ENCODE results near the gene RBPMS2. TPM values are rescaled to one million over a fixed set of nuclear protein-coding genes. Genes with fewer than 3 reads are reported as not detected.

RBPMS2 gene
- total RNA-seq, 2 donors from 2014 or later, result 0.26 to 0.33 TPM

- ATAC-seq (no peak), DNase-seq (no peak)
- Histone ChIP-seq H3K9me3 (no peaks in the 10 kb centered on the region), H3K27ac (no peak overlapping the region), H3K4me1 (no peaks in the 10 kb centered on the region), H3K27me3 (no peaks in the 10 kb centered on the region), H3K36me3 (replicated peaks in 1 of 2; ENCODE audit: insufficient read depth in 1 of 2, low read depth in 2 of 2) (no peaks in the 10 kb centered on the region), H3K4me3 (no peak overlapping the region)
- TF ChIP-seq POLR2A (IDR thresholded peaks at IDR 0.05) (no peak), CTCF (IDR thresholded peaks at IDR 0.05) (no peak)
- whole genome bisulfite sequencing, 2 donors, result 10 to 57% methylated on average over 1 to 4 of the region's 4 CpGs
- intact Hi-C loops (cut with DNase I), result no loop called here
These were observed 11.5 kb downstream of the RBPMS2 start for GRCh38 chr15:64763874-64764273.

- Histone ChIP-seq H3K27me3 (no peaks in the 10 kb centered on the region), H3K4me1 (no peaks in the 10 kb centered on the region), H3K27ac (no peak overlapping the region), H3K9me3 (no peaks in the 10 kb centered on the region), H3K4me3 (no peak overlapping the region), H3K36me3 (replicated peaks in 1 of 2; ENCODE audit: insufficient read depth in 1 of 2, low read depth in 2 of 2) (no peaks in the 10 kb centered on the region)
- TF ChIP-seq CTCF (IDR thresholded peaks at IDR 0.05), result no peak
- TF ChIP-seq POLR2A (IDR thresholded peaks at IDR 0.05), result no peak
- DNase-seq (no peak), ATAC-seq (no peak)
- intact Hi-C loops (cut with DNase I), result no loop called here
These were observed 11.9 kb downstream of the RBPMS2 start for GRCh38 chr15:64763462-64763861.

- DNase-seq (no peak), ATAC-seq (no peak)
- Histone ChIP-seq H3K36me3 (replicated peaks in 1 of 2; ENCODE audit: insufficient read depth in 1 of 2, low read depth in 2 of 2) (no peaks in the 10 kb centered on the region), H3K27me3 (no peaks in the 10 kb centered on the region), H3K4me3 (no peak overlapping the region), H3K27ac (no peak overlapping the region), H3K9me3 (no peaks in the 10 kb centered on the region), H3K4me1 (no peaks in the 10 kb centered on the region)
- 90 to 96% methylated on average over 7 to 8 of the region's 8 CpGs for WGBS, 2 donors
- intact Hi-C loops (cut with DNase I), result no loop called here
- TF ChIP-seq CTCF (IDR thresholded peaks at IDR 0.05), result no peak
- TF ChIP-seq POLR2A (IDR thresholded peaks at IDR 0.05), result no peak
These were observed 12.4 kb downstream of the RBPMS2 start for GRCh38 chr15:64763021-64763420.

GRCh38 chr15:64762546-64762945, 12.8 kb downstream of the RBPMS2 start:
- no peak for TF ChIP-seq CTCF (IDR thresholded peaks at IDR 0.05)
- no peak for TF ChIP-seq POLR2A (IDR thresholded peaks at IDR 0.05)
- Histone ChIP-seq H3K27me3 (no peaks in the 10 kb centered on the region), H3K9me3 (no peaks in the 10 kb centered on the region), H3K27ac (no peak overlapping the region), H3K4me3 (no peak overlapping the region), H3K4me1 (no peaks in the 10 kb centered on the region), H3K36me3 (replicated peaks in 1 of 2; ENCODE audit: insufficient read depth in 1 of 2, low read depth in 2 of 2) (no peaks in the 10 kb centered on the region)
- ATAC-seq, result no peak
- 80 to 84% methylated on average over 8 of the region's 8 CpGs for WGBS, 2 donors
- no peak for DNase-seq
- intact Hi-C loops (cut with DNase I), result no loop called here

GRCh38 chr15:64761156-64761555, 14.2 kb downstream of the RBPMS2 start:
- whole genome bisulfite sequencing, 2 donors, result 72 to 77% methylated on average over 7 to 11 of the region's 11 CpGs
- intact Hi-C loops (cut with DNase I), result no loop called here
- H3K36me3 ChIP-seq (replicated peaks in 1 of 2; ENCODE audit: insufficient read depth in 1 of 2, low read depth in 2 of 2), result no peaks in the 10 kb centered on the region
- H3K4me1 ChIP-seq, result no peaks in the 10 kb centered on the region
- DNase-seq, result no peak
- H3K27me3 ChIP-seq, result no peaks in the 10 kb centered on the region
- no peak for ATAC-seq
- H3K9me3 ChIP-seq, result no peaks in the 10 kb centered on the region
- TF ChIP-seq POLR2A (IDR thresholded peaks at IDR 0.05), result no peak
- TF ChIP-seq CTCF (IDR thresholded peaks at IDR 0.05), result no peak
- H3K27ac ChIP-seq, result no peak overlapping the region
- no peak overlapping the region for H3K4me3 ChIP-seq
